ENCODE data around the gene RNF223.
"Not testable (repeated sequence)": the region's sequence is repeated elsewhere in the genome, so short reads cannot be mapped to it uniquely, and the experiment has no call there.

Gene RNF223

DNA sequence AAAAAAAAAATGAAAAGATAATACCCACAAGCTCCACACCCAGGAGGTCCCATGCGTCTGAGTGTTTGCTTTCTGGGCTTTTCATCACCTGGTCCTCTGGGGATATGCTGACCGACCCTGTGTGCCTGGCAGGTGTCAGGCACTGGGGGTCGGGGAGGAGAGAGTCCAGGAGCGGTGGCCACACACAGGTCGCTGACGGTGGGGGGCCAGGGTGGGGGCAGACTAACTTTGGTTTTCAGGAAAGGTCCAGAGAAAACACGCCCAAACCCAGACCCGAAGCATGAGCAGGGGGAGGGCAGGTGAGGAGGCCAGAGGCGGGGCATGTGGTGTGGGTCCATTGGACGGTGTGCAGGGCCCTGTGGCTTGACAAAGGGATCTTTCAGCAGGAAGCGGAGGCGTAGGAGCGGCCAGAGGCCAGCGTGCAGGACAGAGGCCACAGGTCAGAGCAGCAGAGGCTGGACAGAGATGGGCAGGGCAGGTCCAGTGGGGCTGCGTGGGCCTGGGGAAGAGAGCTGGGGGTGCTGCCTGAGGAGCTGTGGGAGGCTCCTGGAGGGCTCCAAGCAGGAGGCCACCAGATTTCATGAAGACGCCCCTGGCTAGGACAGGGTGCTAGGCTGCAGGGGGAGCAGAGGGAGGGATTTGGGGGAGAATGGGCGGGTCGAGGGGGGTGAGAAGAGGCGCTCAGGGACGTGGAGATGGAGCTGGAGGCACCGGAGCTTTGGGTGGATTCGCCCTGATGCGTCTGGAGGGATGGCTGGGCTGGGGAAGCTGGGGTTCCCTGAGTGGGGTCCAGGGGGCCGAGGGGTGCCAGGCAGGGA, 15.8 kb downstream of the RNF223 start:
- DNase-seq = no peak

DNA sequence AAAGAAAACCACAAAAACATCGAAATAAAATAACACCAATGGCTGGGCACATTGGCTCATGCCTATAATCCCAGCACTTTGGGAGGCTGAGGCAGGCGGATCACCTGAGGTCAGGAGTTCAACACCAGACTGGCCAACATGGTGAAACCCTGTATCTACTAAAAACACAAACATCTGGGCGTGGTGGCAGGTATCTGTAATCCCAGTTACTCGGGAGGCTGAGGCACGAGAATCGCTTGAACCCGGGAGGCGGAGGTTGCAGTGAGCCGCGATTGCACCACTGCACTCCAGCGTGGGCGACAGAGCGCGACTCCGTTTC, 16.4 kb downstream of the RNF223 start:
- not testable (repeated sequence) for DNase-seq

DNA sequence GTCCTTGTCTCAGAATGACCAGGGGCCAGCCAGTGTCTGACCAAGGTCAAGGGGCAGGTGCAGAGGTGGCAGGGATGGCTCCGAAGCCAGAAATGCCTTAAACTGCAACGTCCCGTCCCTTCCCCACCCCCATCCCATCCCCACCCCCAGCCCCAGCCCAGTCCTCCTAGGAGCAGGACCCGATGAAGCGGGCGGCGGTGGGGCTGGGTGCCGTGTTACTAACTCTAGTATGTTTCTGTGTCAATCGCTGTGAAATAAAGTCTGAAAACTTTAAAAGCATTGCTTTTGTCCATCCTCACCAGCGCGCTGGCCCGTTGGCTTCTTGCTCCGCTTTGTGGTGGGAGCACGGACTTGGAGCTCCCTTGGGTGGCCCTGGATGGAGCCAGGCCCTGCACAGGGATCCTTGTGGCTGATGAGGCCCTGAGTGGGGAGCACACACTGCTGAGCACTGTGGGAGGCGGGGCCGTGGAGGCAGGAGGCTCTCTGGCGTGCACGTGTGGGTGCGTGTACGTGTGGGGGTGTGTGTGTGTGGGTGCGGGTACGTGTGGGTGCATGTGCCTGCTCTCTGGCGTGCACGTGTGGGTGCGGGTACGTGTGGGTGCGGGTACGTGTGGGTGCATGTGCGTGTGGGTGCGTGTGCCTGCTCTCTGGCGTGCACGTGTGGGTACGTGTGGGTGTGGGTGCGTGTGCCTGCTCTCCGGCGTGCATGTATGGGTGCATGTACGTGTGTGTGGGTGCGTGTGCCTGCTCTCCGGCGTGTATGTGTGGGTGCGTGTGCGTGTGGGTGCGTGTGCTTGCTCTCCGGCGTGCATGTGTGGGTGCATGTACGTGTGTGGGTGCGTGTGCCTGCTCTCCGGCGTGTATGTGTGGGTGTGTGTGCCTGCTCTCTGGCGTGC, 18.0 kb downstream of the RNF223 start:
- DNase-seq = no peak

DNA sequence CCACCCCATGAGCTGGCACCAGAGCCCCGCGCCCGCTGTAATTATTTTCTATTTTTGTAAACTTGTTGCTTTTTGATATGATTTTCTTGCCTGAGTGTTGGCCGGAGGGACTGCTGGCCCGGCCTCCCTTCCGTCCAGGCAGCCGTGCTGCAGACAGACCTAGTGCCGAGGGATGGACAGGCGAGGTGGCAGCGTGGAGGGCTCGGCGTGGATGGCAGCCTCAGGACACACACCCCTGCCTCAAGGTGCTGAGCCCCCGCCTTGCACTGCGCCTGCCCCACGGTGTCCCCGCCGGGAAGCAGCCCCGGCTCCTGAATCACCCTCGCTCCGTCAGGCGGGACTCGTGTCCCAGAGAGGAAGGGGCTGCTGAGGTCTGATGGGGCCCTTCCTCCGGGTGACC, 19.1 kb downstream of the RNF223 start:
- DNase-seq = no peak

DNA sequence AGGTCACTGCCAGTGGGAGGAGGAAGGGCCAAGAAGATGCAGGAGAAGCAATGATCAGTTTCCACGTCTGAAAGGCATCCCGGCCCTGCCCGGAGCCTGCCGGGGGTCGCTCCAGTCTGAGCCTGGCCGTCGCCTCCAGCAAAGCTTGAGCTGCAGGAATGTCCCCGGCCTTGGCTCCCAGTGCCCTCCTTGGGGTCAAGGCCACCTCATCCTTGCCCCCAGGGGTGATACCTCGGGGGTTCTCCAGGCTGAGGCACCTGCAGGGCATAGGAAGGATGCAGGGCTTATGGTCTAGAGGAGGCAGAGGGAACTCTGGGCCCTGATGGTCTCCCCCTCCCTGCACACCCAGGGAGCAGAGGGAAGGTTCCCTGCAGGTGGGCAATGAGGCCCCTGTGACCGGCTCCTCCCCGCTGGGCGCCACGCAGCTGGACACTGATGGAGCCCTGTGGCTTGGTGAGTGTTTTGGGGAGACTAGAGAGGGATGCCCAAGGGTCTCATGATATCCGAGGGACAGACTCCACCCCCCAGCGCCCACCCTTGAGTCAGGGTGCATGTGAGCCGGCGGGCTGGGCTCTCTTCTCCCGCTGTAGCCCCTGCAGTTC, 19.9 kb downstream of the RNF223 start:
- no peak for DNase-seq

DNA sequence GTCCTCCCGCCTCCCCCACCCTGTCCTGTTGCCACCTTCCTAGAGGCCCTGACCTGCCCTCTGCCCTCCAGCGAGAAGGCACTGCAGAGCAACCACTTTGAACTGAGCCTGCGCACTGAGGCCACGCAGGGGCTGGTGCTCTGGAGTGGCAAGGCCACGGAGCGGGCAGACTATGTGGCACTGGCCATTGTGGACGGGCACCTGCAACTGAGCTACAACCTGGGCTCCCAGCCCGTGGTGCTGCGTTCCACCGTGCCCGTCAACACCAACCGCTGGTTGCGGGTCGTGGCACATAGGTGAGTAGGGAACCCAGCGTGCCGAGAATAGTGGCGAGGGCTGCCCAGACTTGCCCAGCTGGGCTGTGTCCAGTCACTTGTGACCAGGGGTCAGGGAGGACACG, 20.4 kb downstream of the RNF223 start:
- DNase-seq = no peak

DNA sequence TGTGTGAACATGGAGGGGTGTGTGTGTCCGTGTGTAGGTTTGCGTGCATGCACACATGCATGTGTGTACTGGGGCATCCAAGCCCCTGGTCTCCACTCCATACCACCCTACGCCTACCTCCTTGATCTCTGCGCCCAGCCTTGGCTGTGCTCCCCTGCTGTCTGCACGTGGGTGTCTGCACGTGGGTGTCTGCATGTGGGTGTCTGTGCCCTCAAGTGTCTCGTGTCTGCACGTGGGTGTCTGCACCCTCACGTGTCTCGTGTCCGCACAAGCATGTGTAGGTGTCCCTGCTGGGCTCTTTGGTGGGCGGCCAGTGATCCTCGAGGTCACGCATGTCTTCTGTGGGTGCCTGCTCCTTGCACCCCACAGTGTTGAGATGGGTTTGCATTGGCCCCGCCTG, 21.1 kb downstream of the RNF223 start:
- DNase-seq = no peak

DNA sequence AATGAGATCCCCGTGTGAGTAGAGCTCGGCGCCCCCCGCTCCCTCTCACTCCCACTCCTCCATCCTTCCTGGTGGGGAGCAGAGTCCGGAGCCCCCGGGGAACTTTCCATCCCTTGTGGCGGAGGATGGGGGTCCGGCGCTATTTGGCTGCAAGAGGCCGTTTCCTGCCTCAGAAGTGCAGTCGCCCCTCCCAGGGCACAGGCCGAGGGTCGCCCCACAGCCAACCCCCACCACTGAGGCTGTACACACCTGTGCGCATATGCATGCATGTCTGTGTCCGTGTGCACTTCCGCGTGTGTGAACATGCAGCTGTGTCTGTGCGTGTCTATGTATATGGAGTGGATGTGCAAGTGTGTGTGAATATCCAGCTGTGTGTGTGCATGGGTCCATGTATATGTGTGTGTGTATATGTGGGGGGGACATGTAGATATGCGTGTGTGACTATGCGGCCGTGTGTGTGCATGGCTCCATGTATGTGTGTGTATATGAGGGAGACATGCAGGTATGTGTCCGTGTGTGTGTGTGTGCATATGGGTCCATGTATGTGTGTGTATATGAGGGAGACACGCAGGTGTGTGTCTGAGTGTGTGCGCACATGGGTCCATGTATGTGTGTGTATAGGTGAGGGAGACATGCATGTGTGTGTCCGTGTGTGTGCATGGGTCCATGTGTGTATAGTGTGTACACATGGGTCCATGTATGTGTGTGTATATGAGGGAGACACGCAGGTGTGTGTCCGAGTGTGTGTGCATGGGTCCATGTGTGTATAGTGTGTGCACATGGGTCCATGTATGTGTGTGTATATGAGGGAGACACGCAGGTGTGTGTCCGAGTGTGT, 21.9 kb downstream of the RNF223 start:
- DNase-seq = no peak

DNA sequence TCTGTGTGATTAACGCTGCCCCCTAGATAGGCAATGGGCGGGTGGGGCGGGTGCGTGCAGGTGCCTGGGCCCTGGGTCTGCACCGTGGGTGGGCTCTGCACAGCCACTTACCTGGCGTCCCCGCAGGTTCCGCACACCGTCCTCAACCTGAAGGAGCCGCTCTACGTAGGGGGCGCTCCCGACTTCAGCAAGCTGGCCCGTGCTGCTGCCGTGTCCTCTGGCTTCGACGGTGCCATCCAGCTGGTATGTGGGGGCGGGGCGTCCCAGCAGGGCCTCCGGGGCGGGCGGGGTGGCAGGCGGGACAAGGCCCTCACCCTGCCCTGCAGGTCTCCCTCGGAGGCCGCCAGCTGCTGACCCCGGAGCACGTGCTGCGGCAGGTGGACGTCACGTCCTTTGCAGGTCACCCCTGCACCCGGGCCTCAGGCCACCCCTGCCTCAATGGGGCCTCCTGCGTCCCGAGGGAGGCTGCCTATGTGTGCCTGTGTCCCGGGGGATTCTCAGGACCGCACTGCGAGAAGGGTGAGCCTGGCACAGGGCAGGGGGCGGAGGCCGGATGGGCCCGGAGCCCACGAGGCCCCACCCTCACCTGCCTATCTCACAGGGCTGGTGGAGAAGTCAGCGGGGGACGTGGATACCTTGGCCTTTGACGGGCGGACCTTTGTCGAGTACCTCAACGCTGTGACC, 22.8 kb downstream of the RNF223 start:
- peak; percentile 23 for DNase-seq

DNA sequence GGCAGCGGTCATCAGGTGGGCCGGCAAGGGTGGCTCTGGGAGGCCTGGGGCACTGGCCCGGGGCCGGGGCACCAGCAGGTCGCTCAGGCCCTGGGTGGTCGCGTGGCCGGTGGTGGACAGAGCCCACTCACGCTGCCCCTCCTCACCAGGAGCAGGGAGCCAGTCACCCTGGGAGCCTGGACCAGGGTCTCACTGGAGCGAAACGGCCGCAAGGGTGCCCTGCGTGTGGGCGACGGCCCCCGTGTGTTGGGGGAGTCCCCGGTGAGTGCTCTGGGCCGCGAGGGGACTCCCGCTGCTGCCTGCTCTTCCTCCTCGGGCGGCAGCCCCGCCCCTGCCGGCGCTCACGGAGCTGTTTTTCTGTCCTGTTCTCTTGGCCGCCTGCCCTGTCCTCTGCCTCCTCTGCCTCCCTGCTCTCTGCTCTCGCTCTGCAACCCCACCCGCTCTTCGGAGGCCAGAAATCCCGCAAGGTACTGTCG, 23.5 kb downstream of the RNF223 start:
- DNase-seq = peak; percentile 23

DNA sequence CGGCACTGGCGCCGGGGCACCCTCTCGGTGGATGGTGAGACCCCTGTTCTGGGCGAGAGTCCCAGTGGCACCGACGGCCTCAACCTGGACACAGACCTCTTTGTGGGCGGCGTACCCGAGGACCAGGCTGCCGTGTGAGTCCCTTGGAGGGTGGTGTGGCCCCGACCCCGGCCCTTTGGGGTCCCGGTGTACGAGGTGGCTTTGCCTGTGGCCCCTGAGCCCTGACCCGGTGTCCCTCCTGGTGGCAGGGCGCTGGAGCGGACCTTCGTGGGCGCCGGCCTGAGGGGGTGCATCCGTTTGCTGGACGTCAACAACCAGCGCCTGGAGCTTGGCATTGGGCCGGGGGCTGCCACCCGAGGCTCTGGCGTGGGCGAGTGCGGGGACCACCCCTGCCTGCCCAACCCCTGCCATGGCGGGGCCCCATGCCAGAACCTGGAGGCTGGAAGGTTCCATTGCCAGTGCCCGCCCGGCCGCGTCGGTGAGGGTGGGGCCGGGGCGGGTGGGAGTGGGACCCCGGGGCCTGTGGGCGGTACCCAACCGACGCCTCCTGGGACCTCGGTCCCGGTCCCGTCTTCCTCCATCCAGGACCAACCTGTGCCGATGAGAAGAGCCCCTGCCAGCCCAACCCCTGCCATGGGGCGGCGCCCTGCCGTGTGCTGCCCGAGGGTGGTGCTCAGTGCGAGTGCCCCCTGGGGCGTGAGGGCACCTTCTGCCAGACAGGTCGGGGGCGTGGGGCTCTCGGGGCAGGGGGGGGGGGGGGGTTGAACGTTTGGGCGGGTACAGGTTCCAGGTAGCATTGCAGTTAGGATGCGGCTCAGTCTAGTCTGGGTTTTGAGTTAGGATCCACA, 24.6 kb downstream of the RNF223 start:
- DNase-seq = no peak

DNA sequence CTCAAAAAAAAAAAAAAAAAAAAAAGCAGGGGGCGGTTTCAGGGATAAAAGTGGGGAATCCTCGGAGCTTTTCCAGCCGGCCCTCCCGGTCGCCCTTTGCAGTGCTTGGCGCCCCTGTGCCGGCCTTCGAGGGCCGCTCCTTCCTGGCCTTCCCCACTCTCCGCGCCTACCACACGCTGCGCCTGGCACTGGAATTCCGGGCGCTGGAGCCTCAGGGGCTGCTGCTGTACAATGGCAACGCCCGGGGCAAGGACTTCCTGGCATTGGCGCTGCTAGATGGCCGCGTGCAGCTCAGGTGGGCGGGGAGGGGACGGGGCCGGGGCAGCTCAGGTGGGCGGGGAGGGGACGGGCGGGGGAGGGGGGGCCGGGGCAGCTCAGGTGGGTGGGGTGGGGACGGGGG, 25.3 kb downstream of the RNF223 start:
- DNase-seq = peak; percentile 18

DNA sequence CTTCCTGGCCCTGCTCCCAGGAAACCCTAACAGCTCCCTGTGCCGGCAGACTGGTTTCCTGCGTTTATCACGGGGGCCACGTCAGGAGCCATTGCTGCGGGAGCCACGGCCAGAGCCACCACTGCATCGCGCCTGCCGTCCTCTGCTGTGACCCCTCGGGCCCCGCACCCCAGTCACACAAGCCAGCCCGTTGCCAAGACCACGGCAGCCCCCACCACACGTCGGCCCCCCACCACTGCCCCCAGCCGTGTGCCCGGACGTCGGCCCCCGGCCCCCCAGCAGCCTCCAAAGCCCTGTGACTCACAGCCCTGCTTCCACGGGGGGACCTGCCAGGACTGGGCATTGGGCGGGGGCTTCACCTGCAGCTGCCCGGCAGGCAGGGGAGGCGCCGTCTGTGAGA, 26.1 kb downstream of the RNF223 start:
- no peak for DNase-seq

DNA sequence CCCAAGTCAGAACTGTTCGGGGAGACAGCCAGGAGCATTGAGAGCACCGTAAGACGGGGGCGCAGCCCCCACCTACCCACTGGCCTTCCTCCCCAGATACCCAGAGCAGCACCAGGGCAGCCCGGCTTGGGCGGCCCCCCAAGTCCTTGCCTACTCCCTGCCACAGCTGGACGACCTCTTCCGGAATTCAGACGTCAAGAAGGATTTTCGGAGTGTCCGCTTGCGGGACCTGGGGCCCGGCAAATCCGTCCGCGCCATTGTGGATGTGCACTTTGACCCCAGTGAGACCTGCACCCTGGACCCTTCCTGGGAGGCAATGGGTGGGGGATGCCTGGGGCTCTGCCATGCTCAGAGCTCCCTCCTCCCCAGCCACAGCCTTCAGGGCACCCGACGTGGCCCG, 26.7 kb downstream of the RNF223 start:
- DNase-seq = no peak

DNA sequence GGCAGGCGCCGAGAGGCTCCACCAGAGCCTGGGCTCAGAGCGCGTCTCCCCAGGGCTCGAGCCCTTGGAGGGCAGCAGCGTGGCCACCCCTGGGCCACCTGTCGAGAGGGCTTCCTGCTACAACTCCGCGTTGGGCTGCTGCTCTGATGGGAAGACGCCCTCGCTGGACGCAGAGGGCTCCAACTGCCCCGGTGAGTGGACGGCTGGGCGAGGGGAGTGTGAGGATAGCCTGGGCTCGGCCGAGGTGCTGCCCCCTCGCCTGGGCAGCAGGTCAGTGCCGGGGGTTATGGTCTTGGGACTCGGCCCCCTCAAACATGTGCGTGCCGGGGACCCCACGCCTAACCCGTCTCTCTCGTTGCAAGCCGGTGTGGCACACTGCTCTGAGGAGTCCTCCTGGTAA, 27.3 kb downstream of the RNF223 start:
- DNase-seq = no peak

DNA sequence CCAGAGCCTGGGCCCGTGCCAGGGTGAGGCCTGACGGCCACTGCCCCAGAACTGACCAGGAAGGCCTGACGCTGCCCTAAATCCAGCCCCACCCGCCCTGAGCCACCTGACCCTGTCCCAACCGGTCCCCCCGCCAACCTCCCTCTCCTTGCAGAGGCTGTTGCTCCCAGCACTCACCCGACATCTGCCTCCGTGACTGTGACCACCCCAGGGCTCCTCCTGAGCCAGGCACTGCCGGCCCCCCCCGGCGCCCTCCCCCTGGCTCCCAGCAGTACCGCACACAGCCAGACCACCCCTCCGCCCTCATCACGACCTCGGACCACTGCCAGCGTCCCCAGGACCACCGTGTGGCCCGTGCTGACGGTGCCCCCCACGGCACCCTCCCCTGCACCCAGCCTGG, 27.9 kb downstream of the RNF223 start:
- DNase-seq = no peak

DNA sequence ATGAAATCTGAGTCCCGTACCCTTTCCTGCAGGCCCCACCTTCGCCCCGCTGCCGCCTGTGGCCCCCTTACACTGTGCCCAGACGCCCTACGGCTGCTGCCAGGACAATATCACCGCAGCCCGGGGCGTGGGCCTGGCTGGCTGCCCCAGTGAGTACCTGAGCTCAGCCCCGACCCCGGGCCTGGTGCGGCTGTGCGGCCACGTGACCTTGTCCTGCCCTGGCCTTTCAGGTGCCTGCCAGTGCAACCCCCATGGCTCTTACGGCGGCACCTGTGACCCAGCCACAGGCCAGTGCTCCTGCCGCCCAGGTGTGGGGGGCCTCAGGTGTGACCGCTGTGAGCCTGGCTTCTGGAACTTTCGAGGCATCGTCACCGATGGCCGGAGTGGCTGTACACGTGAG, 29.0 kb downstream of the RNF223 start:
- DNase-seq = no peak

DNA sequence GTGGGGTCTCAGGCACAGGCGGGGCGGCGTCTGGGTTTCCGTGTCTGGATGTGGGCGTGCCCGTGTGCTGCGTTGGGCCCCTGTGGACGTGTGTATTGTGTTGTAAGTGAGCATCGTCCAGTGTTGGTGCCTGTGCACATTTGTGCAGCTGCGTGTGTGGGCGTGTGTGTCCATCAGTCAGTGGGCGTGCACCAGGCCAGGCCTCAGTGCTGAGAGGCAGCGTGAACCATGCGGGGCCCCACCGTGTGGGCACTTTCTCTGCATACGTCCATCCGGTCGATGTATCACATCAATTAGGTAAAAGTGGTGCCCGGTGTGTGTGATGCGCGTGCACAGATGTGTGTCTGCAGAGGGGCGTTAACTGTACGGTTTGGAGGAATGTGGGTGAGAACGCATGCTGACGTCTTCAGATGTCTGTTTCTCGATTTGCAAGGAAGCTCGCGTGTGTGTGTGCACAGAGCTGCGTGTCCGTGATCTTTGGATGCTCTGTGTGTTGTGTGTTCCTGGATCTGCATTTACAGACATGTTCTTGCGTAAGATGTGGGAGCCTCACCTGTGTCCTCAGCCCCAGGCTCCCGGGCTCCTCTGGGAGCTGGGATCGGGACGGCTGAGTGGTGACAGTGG, 29.5 kb downstream of the RNF223 start:
- DNase-seq = no peak

DNA sequence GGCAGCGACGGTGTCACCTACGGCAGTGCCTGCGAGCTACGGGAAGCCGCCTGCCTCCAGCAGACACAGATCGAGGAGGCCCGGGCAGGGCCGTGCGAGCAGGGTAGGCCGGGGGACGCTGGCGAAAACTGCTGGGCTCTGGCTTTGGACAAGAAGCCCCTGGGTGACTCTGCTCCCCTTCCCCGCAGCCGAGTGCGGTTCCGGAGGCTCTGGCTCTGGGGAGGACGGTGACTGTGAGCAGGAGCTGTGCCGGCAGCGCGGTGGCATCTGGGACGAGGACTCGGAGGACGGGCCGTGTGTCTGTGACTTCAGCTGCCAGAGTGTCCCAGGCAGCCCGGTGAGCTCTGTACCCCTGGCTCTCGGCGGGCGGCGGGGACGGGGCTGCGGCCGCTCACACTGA, 30.2 kb downstream of the RNF223 start:
- no peak for DNase-seq

DNA sequence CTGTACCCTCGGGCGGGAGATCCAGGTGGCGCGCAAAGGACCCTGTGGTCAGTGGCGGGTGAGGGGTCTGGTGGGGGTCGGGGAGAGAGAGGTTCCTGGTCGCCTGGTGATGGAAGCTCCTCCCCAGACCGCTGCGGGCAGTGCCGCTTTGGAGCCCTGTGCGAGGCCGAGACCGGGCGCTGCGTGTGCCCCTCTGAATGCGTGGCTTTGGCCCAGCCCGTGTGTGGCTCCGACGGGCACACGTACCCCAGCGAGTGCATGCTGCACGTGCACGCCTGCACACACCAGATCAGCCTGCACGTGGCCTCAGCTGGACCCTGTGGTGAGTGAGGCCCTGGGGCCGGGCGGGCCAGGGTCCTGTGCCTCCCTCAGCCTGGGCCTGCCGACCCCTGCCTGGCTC, 30.7 kb downstream of the RNF223 start:
- no peak for DNase-seq

DNA sequence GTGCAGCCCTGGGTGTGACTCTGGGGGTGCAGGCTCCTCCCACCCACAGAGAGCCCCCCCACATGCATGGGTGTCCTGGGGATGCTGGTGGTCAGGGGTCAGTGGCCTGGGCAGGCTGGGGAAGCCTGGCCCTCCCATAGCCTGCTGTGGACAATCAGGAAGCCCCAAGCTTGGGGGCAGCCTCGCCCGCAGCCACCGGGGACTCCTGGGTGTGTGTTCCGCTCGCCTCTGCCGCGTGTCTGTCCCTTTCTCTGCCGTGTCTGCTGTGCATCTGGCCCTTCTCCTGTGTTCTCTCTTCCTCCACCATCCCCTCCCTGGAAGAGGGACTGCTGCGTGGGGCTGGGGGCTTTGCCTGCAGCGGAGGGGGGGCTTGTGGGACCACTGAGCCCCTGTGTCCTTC, 31.3 kb downstream of the RNF223 start:
- DNase-seq = no peak

Data from NCI-H69 (cell line).